Caco-2 (cell line): ENCODE measurements around the gene LRRC40. TPM values are rescaled to one million over a fixed set of nuclear protein-coding genes. Genes with fewer than 3 reads are reported as not detected.

ENCODE experiments used
- BruUV-seq: library from RNA; stranded (reverse); fragments of 400-500 nt; replicated peaks from 2 replicates; lab custom pipeline; 2021; lab: Mats Ljungman, UMichigan
- CTCF ChIA-PET: fragments of 300-600 bp; sonication (Branson Sonifier 250); formaldehyde crosslinking; loops from one replicate; lab custom pipeline; 2022; ENCODE audit warnings: antibody characterized with exemption; lab: Charles Lee
- POLR2A ChIA-PET: fragments of 300-600 bp; sonication (Branson Sonifier 250); formaldehyde crosslinking; loops from one replicate; lab custom pipeline; 2022; ENCODE audit warnings: antibody characterized with exemption; lab: Charles Lee
- DNase-seq, 2 experiments: peaks; one replicate each; pipeline versions ENCODE4 v3.0.0 to v3.0.0-alpha.2; 2020 to 2022
- H3K27me3 ChIP-seq: replicated peaks from 2 replicates; pipeline ENCODE4 v1.6.0; 2011; ENCODE audit warnings: low read length; ENCODE audit not compliant: control insufficient read depth, insufficient read depth
- H3K36me3 ChIP-seq: 2 replicates; pipeline ENCODE4 v1.5.1; 2011; ENCODE audit warnings: low read length; ENCODE audit not compliant: control insufficient read depth, insufficient read depth
- H3K4me1 ChIP-seq: fragments of 250-450 bp; sonication (Bioruptor Pico); 2 replicates; pipeline ENCODE4 v1.5.1; 2020; ENCODE audit warnings: mild to moderate bottlenecking
- H3K4me3 ChIP-seq: 2 replicates; pipeline ENCODE4 v1.5.1; 2011; ENCODE audit warnings: low read depth, mild to moderate bottlenecking, control low read depth, low read length
- H3K9me3 ChIP-seq: fragments of 250-450 bp; sonication (Bioruptor Pico); 2 replicates; pipeline ENCODE4 v1.5.1; 2020; ENCODE audit warnings: mild to moderate bottlenecking, moderate library complexity
- H3K27ac Mint-ChIP-seq: one replicate; pipeline ENCODE4 v1.8.0; 2022; ENCODE audit warnings: mixed read lengths; ENCODE audit not compliant: unreplicated experiment
- H3K27me3 Mint-ChIP-seq: one replicate; pipeline ENCODE4 v1.8.0; 2022; ENCODE audit warnings: mixed read lengths; ENCODE audit not compliant: insufficient read depth, unreplicated experiment
- H3K36me3 Mint-ChIP-seq: one replicate; pipeline ENCODE4 v1.8.0; 2022; ENCODE audit warnings: mild to moderate bottlenecking, mixed read lengths; ENCODE audit not compliant: insufficient read depth, unreplicated experiment
- H3K4me1 Mint-ChIP-seq: one replicate; pipeline ENCODE4 v1.8.0; 2022; ENCODE audit warnings: low read depth, mixed read lengths; ENCODE audit not compliant: unreplicated experiment
- H3K4me3 Mint-ChIP-seq: one replicate; pipeline ENCODE4 v1.8.0; 2022; ENCODE audit warnings: mild to moderate bottlenecking, moderate library complexity, mixed read lengths; ENCODE audit not compliant: unreplicated experiment
- H3K9me3 Mint-ChIP-seq: one replicate; pipeline ENCODE4 v1.8.0; 2022; ENCODE audit warnings: mixed read lengths; ENCODE audit not compliant: unreplicated experiment
- CTCF ChIP-seq, 2 experiments: fragments of 200-600 bp in 1 of 2; IDR thresholded peaks; 1 replicate in 1 of 2; 2 replicates in 1 of 2; pipeline versions ENCODE4 v1.5.1 to v1.8.0; 2011 to 2022; ENCODE audit warnings: antibody characterized with exemption in 1 of 2, control low read depth in 1 of 2, inconsistent platforms in 1 of 2, low read depth in 1 of 2, low read length in 1 of 2, mild to moderate bottlenecking in 1 of 2, moderate library complexity in 1 of 2; ENCODE audit not compliant: insufficient read depth in 1 of 2, severe bottlenecking in 1 of 2, unreplicated experiment in 1 of 2
- intact Hi-C: fragments of 100-400 bp; cut with micrococcal nuclease; formaldehyde crosslinking; loops from one replicate; pipeline ENCODE4 v1.10.0; 2022; ENCODE audit not compliant: unreplicated experiment
- total RNA-seq: library from RNA; stranded (reverse); gene quantifications from 2 replicates; pipeline ENCODE4 v1.2.3, GENCODE V29; 2022

Gene LRRC40
- total RNA-seq, 1 experiment from 2014 or later: 15.6 TPM

- Mint-ChIP-seq H3K36me3 (no peaks in the 10 kb centered on the region), H3K4me3 (no peak overlapping the region), H3K27me3 (no peaks in the 10 kb centered on the region), H3K4me1 (no peaks in the 10 kb centered on the region), H3K9me3 (no peaks in the 10 kb centered on the region), H3K27ac (no peak overlapping the region)
- ChIA-PET CTCF (no interaction called here), POLR2A (no interaction called here)
- Histone ChIP-seq H3K36me3 (no peaks in the 10 kb centered on the region), H3K4me3 (no peak overlapping the region), H3K9me3 (no peaks in the 10 kb centered on the region), H3K27me3 (no peaks in the 10 kb centered on the region), H3K4me1 (no peaks in the 10 kb centered on the region)
- intact Hi-C loops: no loop called here
- TF ChIP-seq CTCF (IDR thresholded peaks at IDR 0.05; ENCODE audit: insufficient read depth in 1 of 2, low read depth in 1 of 2, low read length in 1 of 2, severe bottlenecking in 1 of 2, unreplicated experiment in 1 of 2): no peak
- no TSS peak for BruUV-seq
- no peak for DNase-seq
These were observed 88.3 kb downstream of the LRRC40 start for GRCh38 chr1:70117046-70117445.

GRCh38 chr1:70115315-70115714 lies 90.1 kb downstream of the LRRC40 start:
- Mint-ChIP-seq H3K4me1 (no peaks in the 10 kb centered on the region), H3K27me3 (no peaks in the 10 kb centered on the region), H3K36me3 (no peaks in the 10 kb centered on the region), H3K4me3 (no peak overlapping the region), H3K9me3 (no peaks in the 10 kb centered on the region), H3K27ac (no peak overlapping the region)
- H3K27me3 ChIP-seq: no peaks in the 10 kb centered on the region
- DNase-seq: no peak
- H3K9me3 ChIP-seq: no peaks in the 10 kb centered on the region
- H3K4me1 ChIP-seq: no peaks in the 10 kb centered on the region
- ChIA-PET POLR2A (no interaction called here), CTCF (no interaction called here)
- no peak for TF ChIP-seq CTCF (IDR thresholded peaks at IDR 0.05; ENCODE audit: insufficient read depth in 1 of 2, low read depth in 1 of 2, low read length in 1 of 2, severe bottlenecking in 1 of 2, unreplicated experiment in 1 of 2)
- no peaks in the 10 kb centered on the region for H3K36me3 ChIP-seq
- no TSS peak for BruUV-seq
- no peak overlapping the region for H3K4me3 ChIP-seq
- intact Hi-C loops: no loop called here

GRCh38 chr1:70112838-70113237 lies 92.5 kb downstream of the LRRC40 start:
- no peaks in the 10 kb centered on the region for H3K27me3 Mint-ChIP-seq
- H3K27ac Mint-ChIP-seq: no peak overlapping the region
- H3K9me3 Mint-ChIP-seq: no peaks in the 10 kb centered on the region
- no peak overlapping the region for H3K4me3 ChIP-seq
- peak in 1 of 2 experiments; percentile 19 for TF ChIP-seq CTCF (IDR thresholded peaks at IDR 0.05; ENCODE audit: insufficient read depth in 1 of 2, low read depth in 1 of 2, low read length in 1 of 2, severe bottlenecking in 1 of 2, unreplicated experiment in 1 of 2)
- H3K27me3 ChIP-seq: no peaks in the 10 kb centered on the region
- no peaks in the 10 kb centered on the region for H3K4me1 Mint-ChIP-seq
- CTCF ChIA-PET: no interaction called here
- no peak for DNase-seq
- H3K36me3 ChIP-seq: no peaks in the 10 kb centered on the region
- no peak overlapping the region for H3K4me3 Mint-ChIP-seq
- H3K9me3 ChIP-seq: no peaks in the 10 kb centered on the region
- no peaks in the 10 kb centered on the region for H3K4me1 ChIP-seq
- intact Hi-C loops: no loop called here
- no peaks in the 10 kb centered on the region for H3K36me3 Mint-ChIP-seq
- no TSS peak for BruUV-seq
- POLR2A ChIA-PET: no interaction called here
